Transverse colon (tissue), 4 donors: ENCODE results near the gene SPAG17. TPM values are rescaled to one million over a fixed set of nuclear protein-coding genes. Genes with fewer than 3 reads are reported as not detected.

Source experiments
- DNase-seq: peaks from one replicate; pipeline ENCODE4 v3.0.0-alpha.2; 2019
- H3K27ac ChIP-seq, 4 donors: fragments of 200-600 bp; sonication (generic); 2 replicates each; pipeline ENCODE4 v1.5.1; 2016 to 2018; ENCODE audit warnings: inconsistent platforms in 4 of 4
- H3K27me3 ChIP-seq: fragments of 200-600 bp; sonication (generic); 2 replicates; pipeline ENCODE4 v1.5.1; 2017; ENCODE audit warnings: inconsistent platforms
- H3K36me3 ChIP-seq, 4 donors: fragments of 200-600 bp; sonication (generic); 2 replicates each; pipeline ENCODE4 v1.5.1; 2017 to 2019; ENCODE audit warnings: inconsistent platforms in 4 of 4
- H3K4me1 ChIP-seq, 4 donors: fragments of 200-600 bp; sonication (generic); 2 replicates each; pipeline ENCODE4 v1.5.1; 2017 to 2020; ENCODE audit warnings: inconsistent platforms in 4 of 4
- H3K4me3 ChIP-seq, 4 donors: fragments of 200-600 bp; sonication (generic); 1 replicate in 1 of 4; 2 replicates in 3 of 4; pipeline versions ENCODE4 v1.5.1 to v1.6.1; 2017 to 2019; ENCODE audit warnings: inconsistent platforms in 4 of 4
- H3K9me3 ChIP-seq, 2 donors: fragments of 200-600 bp; sonication (generic); 2 replicates each; pipeline ENCODE4 v1.5.1; 2017 to 2019; ENCODE audit warnings: inconsistent platforms in 2 of 2
- EP300 ChIP-seq: sonication (generic); formaldehyde crosslinking; IDR thresholded peaks from one replicate; pipeline ENCODE4 v1.6.1; 2017; ENCODE audit warnings: antibody characterized with exemption, low read depth
- POLR2A ChIP-seq: fragments of 450-650 bp; IDR thresholded peaks from one replicate; pipeline ENCODE4 v1.6.1; 2016; ENCODE audit warnings: antibody characterized with exemption, mild to moderate bottlenecking, moderate library complexity
- POLR2AphosphoS5 ChIP-seq, 3 donors: sonication (generic); formaldehyde crosslinking; IDR thresholded peaks; one replicate each; pipeline ENCODE4 v1.6.1; 2016; ENCODE audit warnings: antibody characterized with exemption in 3 of 3
- WGBS, 2 donors: methylation state at CpG; one replicate each; pipeline ENCODE4 v1.1.5; 2018; ENCODE audit warnings: low coverage in 1 of 2; 5-methylcytosine and 5-hydroxymethylcytosine counted together
- in situ Hi-C, 4 donors: fragments of 200-750 bp; cut with MboI; loops; one replicate each; pipeline versions ENCODE4 v1.15.0 to v1.15.1; 2017; ENCODE audit warnings: low sequenced_read_pairs in 3 of 4, low pct_ligation_motif_present in 1 of 4, low pct_unique_long_range_greater_than_20kb in 1 of 4
- intact Hi-C: fragments of 100-400 bp; cut with DNase I; formaldehyde crosslinking; loops from one replicate; pipeline ENCODE4 v1.15.1; 2023; ENCODE audit warnings: low total_unique reads
- total RNA-seq, 4 donors: library from RNA; depleted of rRNA; stranded (reverse); fragments of >200 nt; gene quantifications; one replicate each; pipeline ENCODE4 v1.1.0, GENCODE V29; 2016
- TF ChIP-seq, protein P1 (sequence below), 5 experiments: fragments of 200-600 bp in 3 of 5; fragments of 450-650 bp in 2 of 5; sonication (generic) in 3 of 5; IDR thresholded peaks; 1 replicate in 2 of 5; 2 replicates in 3 of 5; pipeline ENCODE4 v1.5.1; 2016 to 2017; ENCODE audit warnings: antibody characterized with exemption in 5 of 5, inconsistent platforms in 3 of 5, mild to moderate bottlenecking in 2 of 5, moderate library complexity in 1 of 5

The SPAG17 gene
- total RNA-seq, 4 donors from 2014 or later = not detected

DNA sequence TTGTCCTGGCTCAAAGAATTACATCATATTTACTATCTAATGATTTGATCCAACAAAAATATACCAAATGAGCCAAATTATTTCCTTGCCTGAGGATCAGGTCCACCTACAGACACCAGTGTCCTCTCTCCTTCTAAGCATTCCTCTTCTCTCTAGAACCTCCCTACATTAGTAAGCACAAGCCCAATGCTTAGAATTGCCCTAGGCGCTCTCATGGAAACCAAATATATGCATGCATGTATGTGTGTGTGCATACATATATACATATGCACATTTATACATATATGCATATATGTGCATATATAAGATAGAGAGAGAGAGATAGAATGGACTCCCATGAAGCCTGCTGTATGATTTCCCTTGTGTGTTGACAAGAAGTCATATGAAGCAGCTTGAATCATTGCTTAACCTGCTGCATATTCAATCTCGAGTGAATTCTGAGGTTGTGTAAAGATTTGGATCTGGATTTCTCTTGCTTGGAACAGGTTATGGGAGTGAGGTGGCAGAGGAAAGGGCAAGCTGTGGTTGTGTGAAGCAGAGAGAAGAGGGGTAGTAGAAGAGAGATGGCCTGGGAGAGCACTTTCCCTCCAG lies 66.1 kb downstream of the SPAG17 start:
- 79 to 95% methylated on average over 2 of the region's 2 CpGs for WGBS, 2 donors
- no peaks in the 10 kb centered on the region for H3K4me1 ChIP-seq
- no peaks in the 10 kb centered on the region for H3K9me3 ChIP-seq
- in situ Hi-C loops = no loop called here
- no peak overlapping the region for H3K4me3 ChIP-seq
- TF ChIP-seq EP300 (no peak), POLR2A (no peak), POLR2AphosphoS5 (IDR thresholded peaks at IDR 0.05) (no peak)
- TF ChIP-seq, protein P1, sequence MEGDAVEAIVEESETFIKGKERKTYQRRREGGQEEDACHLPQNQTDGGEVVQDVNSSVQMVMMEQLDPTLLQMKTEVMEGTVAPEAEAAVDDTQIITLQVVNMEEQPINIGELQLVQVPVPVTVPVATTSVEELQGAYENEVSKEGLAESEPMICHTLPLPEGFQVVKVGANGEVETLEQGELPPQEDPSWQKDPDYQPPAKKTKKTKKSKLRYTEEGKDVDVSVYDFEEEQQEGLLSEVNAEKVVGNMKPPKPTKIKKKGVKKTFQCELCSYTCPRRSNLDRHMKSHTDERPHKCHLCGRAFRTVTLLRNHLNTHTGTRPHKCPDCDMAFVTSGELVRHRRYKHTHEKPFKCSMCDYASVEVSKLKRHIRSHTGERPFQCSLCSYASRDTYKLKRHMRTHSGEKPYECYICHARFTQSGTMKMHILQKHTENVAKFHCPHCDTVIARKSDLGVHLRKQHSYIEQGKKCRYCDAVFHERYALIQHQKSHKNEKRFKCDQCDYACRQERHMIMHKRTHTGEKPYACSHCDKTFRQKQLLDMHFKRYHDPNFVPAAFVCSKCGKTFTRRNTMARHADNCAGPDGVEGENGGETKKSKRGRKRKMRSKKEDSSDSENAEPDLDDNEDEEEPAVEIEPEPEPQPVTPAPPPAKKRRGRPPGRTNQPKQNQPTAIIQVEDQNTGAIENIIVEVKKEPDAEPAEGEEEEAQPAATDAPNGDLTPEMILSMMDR (IDR thresholded peaks at IDR 0.05) = no peak
- intact Hi-C loops = no loop called here
- no peaks in the 10 kb centered on the region for H3K36me3 ChIP-seq
- DNase-seq = no peak
- H3K27me3 ChIP-seq = no peaks in the 10 kb centered on the region
- no peak overlapping the region for H3K27ac ChIP-seq

DNA sequence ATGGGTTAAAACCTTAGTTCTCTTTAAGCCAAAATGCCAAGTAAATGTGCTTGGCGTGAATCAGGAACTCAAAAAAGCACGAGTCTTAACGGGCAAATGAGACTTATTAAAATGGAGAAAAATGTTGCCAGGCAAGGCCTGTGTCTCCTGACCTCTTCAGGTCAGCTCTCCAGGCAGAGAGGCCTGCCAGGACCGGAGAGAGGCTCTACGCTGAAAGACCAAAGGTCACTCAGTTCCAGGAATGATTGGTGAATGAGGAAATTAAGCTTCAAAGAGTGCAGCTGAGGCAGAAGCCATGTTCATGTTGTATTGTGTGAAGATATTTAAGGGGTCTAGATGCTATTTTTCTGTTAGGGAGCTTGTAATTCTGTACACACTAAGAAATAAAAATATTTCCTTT lies 66.6 kb downstream of the SPAG17 start:
- Histone ChIP-seq H3K9me3 (no peaks in the 10 kb centered on the region), H3K36me3 (no peaks in the 10 kb centered on the region), H3K4me3 (no peak overlapping the region), H3K27ac (no peak overlapping the region), H3K4me1 (no peaks in the 10 kb centered on the region), H3K27me3 (no peaks in the 10 kb centered on the region)
- TF ChIP-seq POLR2AphosphoS5 (IDR thresholded peaks at IDR 0.05) = no peak
- TF ChIP-seq POLR2A = no peak
- TF ChIP-seq, protein P1 (IDR thresholded peaks at IDR 0.05) = no peak
- TF ChIP-seq EP300 = no peak
- in situ Hi-C loops = no loop called here
- WGBS, 2 donors = 33 to 41% methylated on average over 5 of the region's 5 CpGs
- no peak for DNase-seq
- intact Hi-C loops = no loop called here

DNA sequence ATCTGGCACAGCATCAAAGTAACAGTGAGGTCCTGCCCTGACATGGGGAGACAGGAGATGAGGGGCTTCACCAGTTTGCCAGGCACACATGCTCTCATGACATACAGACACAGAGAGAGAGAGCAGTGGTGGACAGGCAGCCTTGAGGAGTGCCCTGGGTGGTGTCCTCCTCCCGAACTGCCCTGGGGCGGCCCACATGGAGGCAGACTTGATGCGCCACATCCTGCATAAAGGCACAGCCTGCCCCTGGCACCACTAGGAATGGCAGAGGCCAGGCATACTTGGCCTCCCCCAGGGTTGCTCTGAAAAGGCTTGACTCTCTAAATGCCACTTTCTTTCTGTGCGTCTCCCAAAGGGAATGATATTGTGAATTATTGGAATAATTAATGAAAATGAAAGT lies 67.5 kb downstream of the SPAG17 start:
- Histone ChIP-seq H3K4me3 (no peak overlapping the region), H3K4me1 (no peaks in the 10 kb centered on the region), H3K27ac (no peak overlapping the region), H3K9me3 (no peaks in the 10 kb centered on the region), H3K36me3 (no peaks in the 10 kb centered on the region), H3K27me3 (no peaks in the 10 kb centered on the region)
- in situ Hi-C loops (no loop called here), intact Hi-C loops (no loop called here)
- 80 to 83% methylated on average over 1 to 2 of the region's 4 CpGs for WGBS, 2 donors
- TF ChIP-seq EP300 = no peak
- TF ChIP-seq, protein P1 (IDR thresholded peaks at IDR 0.05) = no peak
- DNase-seq = no peak

DNA sequence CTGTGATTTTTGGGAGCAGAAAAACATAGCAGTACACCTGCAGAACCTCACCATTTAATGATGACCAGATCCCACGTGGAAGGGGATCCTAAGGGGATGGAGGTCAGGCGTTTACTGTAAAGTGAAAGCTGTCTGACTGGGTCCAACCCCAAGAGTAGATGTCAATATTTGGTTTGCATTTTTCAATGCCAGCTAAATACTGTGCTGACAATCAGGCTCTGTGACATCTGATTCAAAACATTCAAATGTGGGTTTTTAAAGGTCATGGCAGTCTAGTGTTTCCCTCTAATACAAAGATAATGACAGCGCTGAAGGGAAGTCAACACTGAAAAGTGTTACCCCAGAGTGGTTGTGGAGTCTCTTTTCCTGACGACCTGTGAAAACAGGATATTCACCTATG lies 68.1 kb downstream of the SPAG17 start:
- no peaks in the 10 kb centered on the region for H3K36me3 ChIP-seq
- H3K27ac ChIP-seq = no peak overlapping the region
- H3K9me3 ChIP-seq = no peaks in the 10 kb centered on the region
- 35% methylated on average over 4 of the region's 4 CpGs; no CpG with 5 or more reads in 1 of the 2 donors for WGBS, 2 donors
- no peak for TF ChIP-seq POLR2A
- TF ChIP-seq POLR2AphosphoS5 (IDR thresholded peaks at IDR 0.05) = no peak
- TF ChIP-seq EP300 = no peak
- TF ChIP-seq, protein P1 (IDR thresholded peaks at IDR 0.05) = no peak
- H3K4me1 ChIP-seq = no peaks in the 10 kb centered on the region
- intact Hi-C loops = no loop called here
- DNase-seq = no peak
- no peaks in the 10 kb centered on the region for H3K27me3 ChIP-seq
- no peak overlapping the region for H3K4me3 ChIP-seq
- in situ Hi-C loops = no loop called here
